Upper lobe of left lung (tissue), 4 donors: ENCODE measurements around the gene GALP.

Experiments used
- CTCF ChIP-seq, 6 experiments: fragments of 450-650 bp in 4 of 6; fragments of 200-600 bp in 2 of 6; sonication (generic) in 2 of 6; IDR thresholded peaks; one replicate each; pipeline ENCODE4 v1.5.1; 2016 to 2019; ENCODE audit warnings: antibody characterized with exemption in 6 of 6
- EP300 ChIP-seq, 4 donors: sonication (generic); formaldehyde crosslinking; IDR thresholded peaks; one replicate each; pipeline ENCODE4 v1.5.1; 2017; ENCODE audit warnings: antibody characterized with exemption in 4 of 4, control low read depth in 2 of 4
- POLR2A ChIP-seq, 4 donors: fragments of 450-650 bp; IDR thresholded peaks; one replicate each; pipeline ENCODE4 v1.5.1; 2016 to 2017; ENCODE audit warnings: antibody characterized with exemption in 4 of 4, mild to moderate bottlenecking in 2 of 4
- POLR2AphosphoS5 ChIP-seq, 2 donors: sonication (generic); formaldehyde crosslinking; IDR thresholded peaks; one replicate each; pipeline ENCODE4 v1.5.1; 2017; ENCODE audit warnings: antibody characterized with exemption in 2 of 2

DNA sequence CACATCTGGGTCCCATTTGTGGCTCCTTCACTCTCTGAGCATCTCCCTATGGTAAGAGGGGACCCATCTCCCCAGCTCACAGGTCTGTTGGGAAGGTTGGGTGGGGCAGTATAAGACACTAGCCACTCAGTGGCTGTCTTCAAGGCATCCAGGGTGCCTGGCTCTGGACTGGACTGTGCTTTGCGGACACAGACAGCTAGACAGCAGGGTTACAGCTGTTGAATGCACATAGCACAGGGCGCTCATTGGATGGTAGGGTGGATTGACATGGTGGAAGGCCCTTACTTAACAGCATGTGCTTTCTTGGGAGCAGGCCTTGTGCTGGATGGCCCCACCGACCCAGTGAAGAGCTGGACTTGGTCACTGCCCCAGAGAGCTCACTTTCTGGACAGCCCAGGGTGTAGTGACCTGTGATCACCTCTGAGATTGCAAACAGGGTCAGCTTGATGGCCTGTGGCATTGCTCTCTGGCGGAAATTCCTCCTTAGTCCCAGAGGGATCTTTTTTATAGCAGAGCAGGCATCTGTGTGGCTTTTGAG lies 32.8 kb upstream of the GALP start:
- TF ChIP-seq POLR2A (IDR thresholded peaks at IDR 0.05) = no peak
- TF ChIP-seq CTCF (IDR thresholded peaks at IDR 0.05) = no peak
- no peak for TF ChIP-seq EP300 (IDR thresholded peaks at IDR 0.05)
- no peak for TF ChIP-seq POLR2AphosphoS5 (IDR thresholded peaks at IDR 0.05)
